Mucosa of descending colon (tissue), 3 donors: ENCODE results near the gene SACS. TPM values are rescaled to one million over a fixed set of nuclear protein-coding genes. Genes with fewer than 3 reads are reported as not detected.

Experiments used
- ATAC-seq: fragments of 200-7000 bp; cut with Tn5 transposase; one replicate; pipeline ENCODE4 v1.9.1; 2020; ENCODE audit warnings: mild to moderate bottlenecking, moderate library complexity
- DNase-seq, 3 donors: peaks; one replicate each; pipeline ENCODE4 v3.0.0-alpha.2; 2020
- H3K36me3 ChIP-seq: fragments of 200-600 bp; one replicate; pipeline ENCODE4 v1.8.0; 2021; ENCODE audit warnings: low read depth, mild to moderate bottlenecking
- H3K4me1 ChIP-seq: fragments of 200-600 bp; one replicate; pipeline ENCODE4 v1.8.0; 2021; ENCODE audit warnings: low read depth, mild to moderate bottlenecking
- H3K4me3 ChIP-seq: fragments of 200-600 bp; one replicate; pipeline ENCODE4 v1.8.0; 2021; ENCODE audit warnings: mild to moderate bottlenecking
- H3K9me3 ChIP-seq: fragments of 200-600 bp; one replicate; pipeline ENCODE4 v1.8.0; 2021; ENCODE audit warnings: mild to moderate bottlenecking
- intact Hi-C, 2 donors: fragments of 100-400 bp; cut with DNase I in 1 of 2; cut with micrococcal nuclease in 1 of 2; formaldehyde crosslinking; loops; one replicate each; pipeline versions ENCODE4 v1.11.0 to v1.11.1; 2022; cut with DNase I, micrococcal nuclease
- total RNA-seq, 3 donors: library from RNA; stranded (reverse); fragmentation: NEBNext Ultra II Directional in 2 of 3; extraction: Animal tissue kit (Norgen Biotek cat#: 25700) in 2 of 3; gene quantifications; one replicate each; pipeline versions ENCODE4 v1.2.1 to v1.2.4, GENCODE V29; 2021 to 2023
- TF ChIP-seq, protein P1 (sequence below): fragments of 200-600 bp; IDR thresholded peaks from one replicate; pipeline ENCODE4 v1.8.0; 2022; ENCODE audit warnings: antibody characterized with exemption, mild to moderate bottlenecking
- donor health status: DM: no; HTN: no; CAD: no; lungs with moderate emphysema.
- donor health status: DM: no; HTN: no; CAD: no.
- donor health status: DM: no; HTN: yes; CAD: no.

Gene SACS
- total RNA-seq, 3 donors from 2014 or later: 2.1 to 19.0 (median 3.7) TPM

GRCh38 chr13:23377579-23377978 lies 55.9 kb downstream of the SACS start:
- TF ChIP-seq, protein P1, sequence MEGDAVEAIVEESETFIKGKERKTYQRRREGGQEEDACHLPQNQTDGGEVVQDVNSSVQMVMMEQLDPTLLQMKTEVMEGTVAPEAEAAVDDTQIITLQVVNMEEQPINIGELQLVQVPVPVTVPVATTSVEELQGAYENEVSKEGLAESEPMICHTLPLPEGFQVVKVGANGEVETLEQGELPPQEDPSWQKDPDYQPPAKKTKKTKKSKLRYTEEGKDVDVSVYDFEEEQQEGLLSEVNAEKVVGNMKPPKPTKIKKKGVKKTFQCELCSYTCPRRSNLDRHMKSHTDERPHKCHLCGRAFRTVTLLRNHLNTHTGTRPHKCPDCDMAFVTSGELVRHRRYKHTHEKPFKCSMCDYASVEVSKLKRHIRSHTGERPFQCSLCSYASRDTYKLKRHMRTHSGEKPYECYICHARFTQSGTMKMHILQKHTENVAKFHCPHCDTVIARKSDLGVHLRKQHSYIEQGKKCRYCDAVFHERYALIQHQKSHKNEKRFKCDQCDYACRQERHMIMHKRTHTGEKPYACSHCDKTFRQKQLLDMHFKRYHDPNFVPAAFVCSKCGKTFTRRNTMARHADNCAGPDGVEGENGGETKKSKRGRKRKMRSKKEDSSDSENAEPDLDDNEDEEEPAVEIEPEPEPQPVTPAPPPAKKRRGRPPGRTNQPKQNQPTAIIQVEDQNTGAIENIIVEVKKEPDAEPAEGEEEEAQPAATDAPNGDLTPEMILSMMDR: no peak
- intact Hi-C loops: no loop called here
- Histone ChIP-seq H3K4me1 (no peaks in the 10 kb centered on the region), H3K9me3 (no peaks in the 10 kb centered on the region), H3K4me3 (no peak overlapping the region), H3K36me3 (no peaks in the 10 kb centered on the region)
- ATAC-seq (no peak), DNase-seq (peak in 1 of 3 donors; percentile 46)

- H3K36me3 ChIP-seq: no peaks in the 10 kb centered on the region
- no peaks in the 10 kb centered on the region for H3K4me1 ChIP-seq
- DNase-seq: peak; percentile 96 to 98 (median 97)
- no peaks in the 10 kb centered on the region for H3K9me3 ChIP-seq
- intact Hi-C loops: no loop called here
- peak; percentile 98 for ATAC-seq
- H3K4me3 ChIP-seq: peak overlapping the region; percentile 46
- TF ChIP-seq, protein P1: peak; percentile 42
Measured at GRCh38 chr13:23375001-23375971, 58.2 kb downstream of the SACS start.

GRCh38 chr13:23372264-23372906 lies 61.1 kb downstream of the SACS start:
- ATAC-seq (no peak), DNase-seq (no peak)
- no peaks in the 10 kb centered on the region for H3K4me1 ChIP-seq
- TF ChIP-seq, protein P1: no peak
- H3K36me3 ChIP-seq: no peaks in the 10 kb centered on the region
- no peak overlapping the region for H3K4me3 ChIP-seq
- intact Hi-C loops: no loop called here
- H3K9me3 ChIP-seq: no peaks in the 10 kb centered on the region

GRCh38 chr13:23367907-23368306 lies 65.6 kb downstream of the SACS start:
- Histone ChIP-seq H3K4me3 (no peak overlapping the region), H3K4me1 (no peaks in the 10 kb centered on the region), H3K36me3 (no peaks in the 10 kb centered on the region), H3K9me3 (no peaks in the 10 kb centered on the region)
- TF ChIP-seq, protein P1: no peak
- no peak for ATAC-seq
- DNase-seq: no peak
- intact Hi-C loops: no loop called here

- intact Hi-C loops: no loop called here
- Histone ChIP-seq H3K4me3 (no peak overlapping the region), H3K9me3 (no peaks in the 10 kb centered on the region), H3K36me3 (no peaks in the 10 kb centered on the region), H3K4me1 (no peaks in the 10 kb centered on the region)
- DNase-seq: no peak
- ATAC-seq: no peak
- TF ChIP-seq, protein P1: no peak
Measured at GRCh38 chr13:23365652-23366051, 67.8 kb downstream of the SACS start.
